ENCODE results near the gene STRIP1.

DNA sequence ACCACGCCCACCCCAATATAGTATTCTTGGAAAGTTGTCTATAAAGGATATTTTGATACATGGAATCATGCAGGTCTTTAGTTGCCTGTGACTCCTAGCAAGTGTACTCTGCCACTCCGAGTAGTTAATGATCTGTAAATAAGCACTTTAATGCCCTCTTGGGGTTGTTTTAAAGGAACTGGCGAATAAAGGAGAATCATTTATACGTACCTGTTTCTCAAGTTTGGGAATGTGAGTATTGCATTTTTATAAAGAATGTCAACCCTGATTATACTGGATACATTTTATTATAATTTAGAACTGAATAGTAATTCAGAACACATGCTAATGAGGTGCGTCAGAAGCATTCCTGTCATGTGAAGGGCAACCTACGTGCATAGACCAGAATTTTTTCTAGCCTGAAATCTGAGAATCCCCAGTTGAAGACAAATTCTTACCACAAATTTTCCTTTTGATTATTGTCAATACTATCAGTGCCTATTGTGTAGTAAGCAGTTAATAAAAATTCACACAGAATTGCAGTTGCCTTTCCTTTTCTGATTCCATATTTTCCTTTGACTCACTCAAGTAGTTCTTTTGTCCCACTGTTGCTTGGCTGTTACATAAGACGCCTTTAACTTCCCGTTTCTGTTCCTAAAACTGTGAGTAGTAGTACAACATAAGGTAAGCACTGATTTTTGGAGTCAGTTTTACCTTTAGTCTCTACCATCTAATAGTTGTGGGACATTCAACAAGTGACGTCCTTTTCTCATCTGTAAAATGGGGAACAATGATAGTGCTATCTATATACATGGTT lies 44.7 kb upstream of the STRIP1 start:
- TF ChIP-seq POLR2AphosphoS5 (IDR thresholded peaks at IDR 0.05; ENCODE audit: borderline replicate concordance, low read depth, low read length) (no peak), EZH2 (IDR thresholded peaks at IDR 0.05) (no peak)
